Activated effector memory CD4-positive, alpha-beta T cell treated with anti-CD3 and anti-CD28 coated beads, Interleukin-2, amount 50 U/mL, for 16 hours (primary cell): Measurements from ENCODE around the gene C9orf50.
A peak's percentile ranks its signal among the peaks of the same experiment; 100 is the strongest.
"Not testable (repeated sequence)": the region's sequence is repeated elsewhere in the genome, so short reads cannot be mapped to it uniquely, and the experiment has no call there.

Experiments
- DNase-seq: peaks from one replicate; pipeline ENCODE4 v3.0.0-alpha.2; 2020

Gene C9orf50

DNA sequence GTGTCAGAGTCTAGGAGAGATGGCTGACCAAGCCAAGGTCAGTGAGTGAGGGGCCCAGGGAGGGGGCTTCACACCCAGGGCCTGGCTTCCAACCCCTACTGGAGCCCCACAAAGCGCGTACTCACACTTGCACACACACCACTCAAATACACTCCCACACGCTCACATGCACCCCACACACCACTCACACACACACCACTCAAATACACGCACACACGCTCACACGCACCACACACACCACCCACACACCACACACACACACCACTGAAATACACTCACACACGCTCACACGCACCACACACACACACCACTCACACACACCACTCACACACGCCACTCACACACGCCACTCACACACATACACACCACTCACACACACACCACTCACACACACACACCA lies 26.7 kb upstream of the C9orf50 start:
- DNase-seq, result no peak

DNA sequence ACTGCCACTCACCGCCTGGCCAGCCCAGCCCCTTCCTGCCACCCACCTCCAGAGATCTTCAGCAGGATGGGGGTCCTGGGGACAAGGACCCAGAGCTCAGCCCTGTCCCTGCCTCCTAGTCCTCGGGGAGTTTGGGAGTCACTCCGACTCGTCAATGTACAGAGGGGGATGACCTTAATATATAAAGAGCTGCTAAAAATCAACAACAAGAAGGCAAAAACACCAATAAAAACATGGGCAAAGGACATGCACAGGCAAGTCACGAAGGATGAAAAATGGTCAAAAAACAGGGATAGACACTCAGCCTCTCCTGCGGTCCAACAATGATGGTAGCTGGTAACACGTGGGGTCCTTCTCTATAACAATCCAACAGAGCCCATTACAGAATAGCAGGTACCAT lies 25.8 kb upstream of the C9orf50 start:
- DNase-seq, result no peak

DNA sequence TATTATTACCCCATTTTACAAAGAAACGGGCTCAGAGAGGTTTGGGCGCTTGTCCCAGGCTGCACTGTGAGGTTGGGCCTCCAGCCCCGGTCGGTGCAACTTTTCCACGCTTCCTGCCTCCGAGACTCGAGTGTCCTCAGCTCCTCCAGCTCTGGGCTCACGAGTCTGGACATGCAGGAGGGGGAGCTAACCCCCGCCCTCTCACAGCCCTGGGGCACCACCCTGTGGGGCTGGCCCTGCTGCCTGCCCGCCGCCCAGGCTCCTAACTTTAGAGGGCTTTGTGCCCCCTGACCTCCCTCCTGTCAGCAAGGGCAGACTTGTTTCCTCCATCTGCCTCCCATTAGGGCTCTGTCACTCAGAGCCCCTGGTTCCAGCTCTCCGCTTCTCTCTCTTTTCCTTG lies 25.4 kb upstream of the C9orf50 start:
- DNase-seq, result no peak

DNA sequence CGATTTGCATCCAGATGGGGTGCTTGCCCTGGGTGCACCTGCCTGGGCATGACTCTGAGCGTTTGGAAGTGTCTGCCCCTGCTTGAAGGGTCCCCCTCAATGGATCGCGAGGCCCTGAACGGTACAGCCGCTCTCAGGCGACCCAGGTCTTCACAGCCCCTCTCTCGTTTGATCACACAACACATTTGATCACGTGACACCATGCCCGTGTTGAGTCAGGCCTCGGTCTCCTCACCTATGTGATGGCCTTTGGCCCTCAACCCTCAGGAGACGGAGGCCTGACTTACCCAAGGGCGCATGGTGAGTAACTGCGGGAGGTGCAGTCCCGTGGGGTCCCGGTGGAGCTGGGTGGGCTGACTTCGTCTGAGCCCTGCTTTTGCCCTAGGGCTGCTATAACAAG lies 24.0 kb upstream of the C9orf50 start:
- no peak for DNase-seq

DNA sequence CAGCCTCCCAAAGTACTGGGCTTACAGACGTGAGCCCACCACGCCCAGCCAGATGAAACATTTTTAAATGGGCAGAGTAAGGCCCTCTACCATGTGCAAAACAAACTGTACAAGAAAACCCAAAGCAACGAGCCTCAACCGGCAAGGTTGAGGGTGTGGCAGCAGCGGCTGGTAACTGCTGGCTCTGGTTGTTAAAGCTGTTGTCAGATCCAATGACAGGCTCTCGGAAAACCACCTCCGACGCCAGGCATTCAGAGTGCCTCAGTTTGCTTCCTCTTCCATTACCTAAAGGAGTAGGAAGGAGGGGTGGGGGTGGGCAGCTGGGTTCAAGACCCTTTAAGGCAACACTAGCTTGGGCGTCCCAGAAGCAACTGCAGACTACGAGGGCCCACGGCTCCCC lies 23.5 kb upstream of the C9orf50 start:
- DNase-seq, result no peak

DNA sequence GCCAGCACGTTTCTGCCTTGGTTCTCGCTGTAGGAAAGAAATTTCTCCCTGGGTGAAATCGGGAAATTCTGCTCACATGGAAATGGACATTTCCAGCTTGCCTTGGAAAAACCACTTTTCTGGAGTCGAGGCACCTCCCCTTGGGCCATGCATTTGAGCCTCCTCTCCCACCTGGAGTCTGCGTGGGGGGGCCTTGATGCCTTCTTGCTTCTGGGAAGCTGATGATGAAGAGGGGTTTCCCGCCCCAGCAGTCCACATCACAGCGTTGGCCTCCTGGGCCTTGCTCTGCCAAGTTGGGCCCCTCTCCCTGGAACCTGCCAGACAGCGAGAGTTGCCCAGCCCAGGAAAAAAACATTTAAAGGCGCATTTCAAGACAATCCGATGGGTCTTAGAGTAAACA lies 22.8 kb upstream of the C9orf50 start:
- DNase-seq, result no peak

DNA sequence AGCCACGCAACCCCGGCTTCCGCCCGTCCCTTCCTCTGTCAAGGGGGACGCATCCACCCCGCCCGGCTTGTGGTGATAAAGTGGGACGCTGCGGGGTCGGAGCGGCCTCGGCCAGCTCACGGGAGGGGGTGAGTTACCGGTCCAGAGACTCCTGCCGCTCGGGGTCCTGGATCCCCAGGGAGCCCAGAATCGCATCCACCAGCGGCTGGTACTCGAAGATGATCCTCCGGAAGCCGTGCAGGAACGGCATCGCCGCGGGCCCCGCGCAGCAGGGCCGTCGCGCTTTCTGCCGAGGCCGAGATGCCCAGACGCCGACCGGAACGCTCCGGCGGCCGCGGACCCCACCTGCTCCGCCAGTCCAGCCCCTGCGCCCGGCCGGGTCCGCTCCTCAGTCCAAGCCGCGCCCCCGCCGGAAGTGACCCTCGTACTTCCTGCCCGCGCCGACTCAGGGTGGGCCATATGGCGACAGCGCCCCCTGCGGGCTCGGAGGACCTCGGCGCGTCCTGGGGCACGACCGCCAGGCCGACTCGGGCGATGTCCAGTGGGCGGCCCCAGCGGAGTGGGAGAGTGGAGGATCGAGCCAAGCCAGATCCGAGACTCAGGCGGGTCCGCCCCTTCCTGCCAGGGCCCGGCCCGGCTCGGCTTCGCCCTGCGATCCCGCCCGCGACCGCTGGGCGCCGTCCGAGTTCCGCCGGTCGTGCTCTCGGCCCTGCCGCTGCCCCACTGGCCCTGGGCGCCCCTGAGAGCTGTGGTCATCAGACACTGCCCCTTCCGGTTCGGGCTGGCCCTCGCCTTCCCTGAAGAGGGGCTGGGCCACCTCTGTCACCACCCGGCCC lies 21.1 kb upstream of the C9orf50 start, which contains the start of gene ASB6:
ASB6 (minus strand) TSS at position 402 of the 836 bp plus-strand sequence; CDS start at position 250, 152 bp downstream.
- peak; percentile 99 for DNase-seq

DNA sequence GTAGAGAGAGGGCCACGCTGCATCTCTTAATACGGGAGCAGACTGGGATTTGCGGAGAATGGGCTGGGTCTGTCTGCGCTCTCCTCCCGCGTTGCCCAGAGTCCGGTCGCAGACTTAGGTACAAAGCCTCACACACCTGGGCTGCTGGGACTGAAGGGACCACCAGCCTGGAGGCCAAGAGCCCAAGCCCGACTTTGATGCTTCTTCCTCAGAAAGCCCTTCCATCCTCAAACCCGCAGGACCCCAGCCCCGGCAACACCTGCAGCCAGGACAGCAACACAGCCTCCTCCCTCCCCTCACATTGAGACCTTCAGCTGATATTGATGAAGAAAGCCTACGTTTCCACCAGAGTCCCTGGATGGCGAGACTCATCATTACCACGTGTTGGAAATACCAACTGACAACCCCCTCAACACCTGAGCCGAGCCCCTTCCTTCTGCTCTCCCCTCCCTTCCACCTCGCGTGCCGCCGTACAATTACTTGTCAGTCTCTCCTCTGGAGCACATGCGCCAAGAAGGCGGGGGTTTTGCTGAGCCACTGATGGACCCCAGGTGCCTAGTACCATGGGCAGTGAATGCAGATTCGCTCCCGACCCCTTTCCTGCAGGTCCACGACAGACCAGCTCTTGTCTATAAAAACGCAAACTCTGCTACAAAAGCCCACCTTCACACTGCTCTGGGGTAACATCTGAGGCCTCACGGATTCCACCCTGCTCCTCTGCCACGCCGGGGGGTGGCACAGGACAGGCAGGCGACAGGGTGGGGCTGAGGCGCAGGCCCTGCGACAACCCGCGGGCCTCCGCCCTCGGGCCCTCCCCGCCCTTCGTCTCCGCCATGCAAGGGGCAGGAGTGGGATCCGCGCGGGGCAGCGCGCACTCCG lies 20.2 kb upstream of the C9orf50 start:
- no peak for DNase-seq

DNA sequence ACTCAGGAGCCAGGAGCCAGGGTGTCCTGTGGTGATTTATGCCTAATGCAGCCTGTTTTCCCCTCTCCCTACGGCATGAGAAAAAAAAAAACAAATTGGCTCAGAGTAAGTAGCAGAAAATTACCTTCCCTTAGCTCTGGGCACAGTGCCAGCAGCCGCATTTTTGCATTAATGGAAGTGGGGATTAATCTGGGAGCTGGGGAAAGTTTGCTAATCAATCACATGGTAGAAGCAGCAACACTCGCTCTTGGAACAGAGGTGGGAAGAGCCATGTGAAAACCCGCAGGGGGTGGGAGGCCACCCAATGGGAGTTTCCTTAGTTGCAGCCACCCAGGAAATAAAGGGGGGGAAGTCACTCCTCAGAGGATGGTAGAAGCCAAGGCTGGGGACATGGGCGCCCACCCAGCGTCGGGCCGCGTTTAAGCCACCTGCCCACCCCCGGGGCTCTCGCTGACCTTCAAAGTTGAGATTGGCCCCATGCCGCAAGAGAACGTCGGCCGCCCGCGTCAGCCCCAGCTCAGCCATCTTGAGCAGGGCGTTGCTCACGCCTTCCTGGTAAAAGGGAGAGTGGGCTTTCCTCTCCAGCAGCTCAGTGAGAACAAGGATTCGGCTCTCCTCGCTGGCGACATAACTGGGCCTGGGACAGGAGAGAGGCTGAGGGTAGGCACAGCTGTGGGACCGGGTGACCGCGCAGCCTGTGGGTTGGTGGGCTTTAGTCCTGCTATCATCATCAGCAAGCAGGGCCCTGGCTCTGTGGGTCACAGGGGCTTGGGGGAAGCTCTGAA lies 19.4 kb upstream of the C9orf50 start:
- no peak for DNase-seq

DNA sequence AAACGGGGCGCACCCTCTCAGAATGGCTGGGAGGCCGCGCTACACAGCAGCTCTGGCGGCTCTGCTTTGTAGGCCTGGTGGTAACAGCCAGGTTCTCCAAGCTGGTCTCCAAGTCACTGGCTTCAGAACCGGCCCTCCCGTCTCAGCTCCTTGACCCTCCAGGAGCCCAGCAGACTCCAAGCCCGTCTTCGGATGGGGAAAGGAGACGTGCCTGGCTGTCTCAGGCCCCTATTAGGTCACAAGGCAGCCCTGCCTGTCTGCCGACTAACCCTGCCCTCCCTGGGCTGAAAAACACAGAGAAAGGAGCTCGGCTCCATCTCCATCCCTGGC lies 18.8 kb upstream of the C9orf50 start:
- no peak for DNase-seq

DNA sequence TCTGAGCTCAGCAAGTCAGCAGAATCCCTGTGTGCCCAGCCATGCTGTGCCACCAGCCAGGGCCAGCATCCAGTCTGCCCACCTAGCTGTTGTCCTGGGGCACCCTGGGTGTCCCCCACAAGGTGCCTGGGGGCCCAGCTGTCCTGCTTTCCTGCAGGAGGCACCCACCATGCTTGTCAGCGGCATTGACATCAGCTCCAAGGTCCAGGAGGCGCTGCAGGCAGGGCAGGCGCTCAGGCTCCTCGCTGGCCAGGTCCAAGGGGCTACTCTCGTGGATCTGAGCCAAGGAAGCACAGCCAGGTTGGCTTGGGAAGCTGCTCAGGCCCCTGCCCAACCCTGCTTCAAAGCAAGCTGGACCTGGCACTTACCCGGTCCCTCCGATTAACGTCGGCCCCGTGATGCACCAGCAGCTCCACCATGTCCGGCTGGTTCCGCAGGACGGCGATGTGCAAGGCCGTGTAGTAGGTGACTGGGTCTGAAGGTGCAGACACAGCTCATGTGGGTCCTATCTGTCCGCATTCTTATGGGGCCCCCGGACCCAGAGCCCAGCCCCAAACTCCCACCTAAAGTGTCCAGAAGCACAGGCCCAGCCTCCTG lies 18.2 kb upstream of the C9orf50 start:
- no peak for DNase-seq

DNA sequence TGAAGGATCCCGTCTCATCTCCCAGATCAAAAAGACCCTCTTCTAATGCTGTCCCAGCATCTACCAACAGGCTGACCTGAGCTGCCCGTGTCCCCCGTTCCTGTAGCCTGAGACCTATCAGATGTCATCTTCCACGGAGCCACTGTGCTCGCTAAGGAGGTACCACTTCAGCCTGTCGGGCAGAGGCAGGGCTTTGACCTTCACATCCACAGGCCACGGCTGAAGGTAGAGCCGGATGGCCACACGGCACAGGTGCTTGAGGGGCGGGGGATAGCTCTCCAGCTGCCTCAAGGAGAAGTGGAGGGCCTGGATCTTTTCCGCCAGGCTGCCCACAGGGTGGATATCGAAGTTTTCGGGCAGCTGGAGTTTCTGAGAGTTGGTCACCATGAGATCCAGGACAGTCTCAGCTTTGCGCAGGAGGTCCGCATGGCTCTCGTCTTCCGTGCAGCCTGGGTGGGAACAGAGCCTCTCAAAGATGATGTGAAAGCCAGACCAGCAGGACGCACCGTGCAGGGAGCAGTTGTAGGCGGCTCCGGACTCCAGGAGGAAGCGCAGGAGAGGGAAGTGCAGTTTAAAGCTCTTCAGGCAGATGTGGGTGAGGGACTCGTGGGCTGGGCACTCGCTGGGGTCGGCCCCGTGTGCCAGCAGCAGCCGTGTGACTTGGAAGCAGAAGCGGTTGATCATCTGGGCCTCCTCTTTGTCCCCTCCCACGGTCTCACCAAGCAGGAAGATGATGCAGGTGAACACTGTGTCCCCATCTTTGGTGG lies 17.0 kb upstream of the C9orf50 start:
- no peak for DNase-seq

DNA sequence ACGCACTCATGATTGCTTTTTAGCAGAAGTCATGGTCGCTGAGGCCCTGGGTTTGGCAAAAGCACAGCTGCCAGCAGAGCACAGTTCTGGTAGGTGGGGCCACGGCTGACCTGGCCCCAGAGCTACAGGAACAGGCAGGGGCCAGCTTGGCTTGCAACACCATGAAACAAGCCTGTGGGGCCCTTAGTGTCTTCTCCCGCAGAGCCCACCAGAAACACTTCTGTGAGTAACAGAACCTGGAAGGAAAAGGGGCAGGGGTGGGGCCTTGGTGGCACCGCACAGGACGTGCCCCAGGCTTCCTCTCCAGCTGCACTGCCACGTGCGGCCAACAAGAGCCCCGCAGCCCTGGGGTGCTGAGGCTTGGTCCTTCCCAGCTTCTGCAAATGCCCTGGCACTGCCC lies 16.2 kb upstream of the C9orf50 start:
- DNase-seq, result no peak

DNA sequence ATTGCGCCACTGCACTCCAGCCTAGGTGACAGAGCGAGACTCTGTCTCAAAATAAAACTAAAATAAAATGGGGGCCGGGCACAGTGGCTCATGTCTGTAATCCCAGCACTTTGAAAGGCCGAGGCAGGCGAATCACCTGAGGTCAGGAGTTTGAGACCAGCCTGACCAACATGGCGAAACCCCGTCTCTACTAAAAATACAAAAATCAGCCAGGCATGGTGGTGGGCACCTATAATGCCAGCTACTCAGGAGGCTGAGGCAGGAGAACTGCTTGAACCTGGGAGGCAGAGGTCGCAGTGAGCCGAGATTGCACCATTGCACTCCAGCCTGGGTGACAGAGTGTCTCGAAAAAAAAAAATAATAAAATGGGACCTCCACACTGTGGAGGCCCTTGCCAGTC lies 15.4 kb upstream of the C9orf50 start:
- not testable (repeated sequence) for DNase-seq

DNA sequence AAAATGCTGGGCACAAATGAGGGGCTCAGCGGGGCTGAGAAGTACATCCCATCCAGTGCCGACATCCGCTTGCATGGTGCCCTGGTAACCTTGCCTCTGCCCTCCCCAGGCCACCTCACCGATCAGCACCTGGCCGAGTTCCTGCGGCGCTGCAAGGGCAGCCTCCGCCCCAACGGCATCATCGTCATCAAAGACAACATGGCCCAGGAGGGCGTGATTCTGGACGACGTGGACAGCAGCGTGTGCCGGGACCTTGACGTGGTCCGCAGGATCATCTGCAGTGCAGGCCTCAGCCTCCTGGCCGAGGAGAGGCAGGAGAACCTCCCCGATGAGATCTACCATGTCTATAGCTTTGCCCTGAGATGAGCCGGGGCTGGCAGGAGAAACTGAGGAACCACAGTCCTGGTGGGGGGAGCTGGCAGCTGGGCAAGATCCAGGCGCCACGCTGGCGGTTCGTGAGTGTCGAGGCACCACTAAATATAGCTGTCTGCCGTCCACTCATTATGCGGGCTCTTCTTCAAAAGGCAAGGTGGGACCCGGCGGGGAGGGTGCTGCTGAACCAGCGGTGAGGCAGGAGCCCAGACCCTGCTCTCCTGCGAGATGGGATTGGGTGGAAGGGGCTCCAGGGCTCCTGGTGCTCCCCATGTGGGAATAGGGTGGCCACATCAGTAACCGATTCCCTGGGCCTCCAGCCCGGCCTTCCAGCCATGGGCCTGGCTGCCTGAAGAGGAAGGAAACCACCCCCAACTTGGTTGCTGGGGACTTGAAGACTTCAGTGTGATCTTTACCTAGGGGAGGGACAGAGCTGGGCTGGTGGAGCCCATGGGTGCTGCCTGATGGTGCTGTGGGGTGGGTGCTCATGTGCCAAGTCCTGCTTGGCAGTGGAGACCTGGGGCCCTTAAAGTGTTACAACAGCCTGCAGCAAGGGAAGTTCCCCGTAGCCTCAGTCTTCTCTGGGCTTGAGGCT lies 14.5 kb upstream of the C9orf50 start:
- DNase-seq, result no peak

DNA sequence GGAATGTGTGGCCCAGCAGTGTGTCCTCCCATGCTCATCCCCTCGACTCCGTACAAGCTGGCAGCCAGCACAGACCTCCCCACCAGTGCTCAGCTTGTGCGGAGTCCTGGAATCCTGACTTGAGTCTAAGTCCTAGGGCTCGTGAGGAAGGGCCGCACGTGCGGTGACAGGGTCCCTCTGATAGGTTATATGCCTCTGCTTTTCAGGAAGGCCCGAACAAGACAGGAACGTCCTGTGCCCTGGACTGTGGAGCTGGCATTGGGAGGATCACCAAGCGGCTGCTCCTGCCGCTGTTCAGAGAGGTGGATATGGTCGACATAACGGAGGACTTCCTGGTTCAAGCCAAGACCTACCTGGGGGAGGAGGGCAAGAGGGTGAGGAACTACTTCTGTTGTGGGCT lies 12.9 kb upstream of the C9orf50 start:
- no peak for DNase-seq

DNA sequence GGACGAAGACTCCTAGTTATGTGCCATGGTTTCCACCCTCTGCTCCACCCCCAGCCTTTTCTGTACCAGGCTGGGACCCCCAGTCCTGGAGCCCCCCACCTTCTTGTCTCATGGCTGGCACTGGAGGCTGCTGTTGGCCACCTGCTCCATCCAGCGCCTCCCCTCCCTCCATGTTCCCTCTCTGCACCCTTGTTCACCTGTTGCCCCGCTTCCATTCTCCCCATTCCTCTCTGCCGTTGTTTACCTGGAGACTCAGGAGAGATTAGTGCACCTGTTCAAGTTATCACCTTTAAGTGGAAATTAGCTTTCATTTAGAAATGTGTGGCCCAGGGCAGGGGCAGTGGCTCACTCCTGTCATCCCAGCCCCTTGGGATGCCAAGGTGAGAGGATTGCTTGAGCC lies 12.3 kb upstream of the C9orf50 start:
- no peak for DNase-seq

DNA sequence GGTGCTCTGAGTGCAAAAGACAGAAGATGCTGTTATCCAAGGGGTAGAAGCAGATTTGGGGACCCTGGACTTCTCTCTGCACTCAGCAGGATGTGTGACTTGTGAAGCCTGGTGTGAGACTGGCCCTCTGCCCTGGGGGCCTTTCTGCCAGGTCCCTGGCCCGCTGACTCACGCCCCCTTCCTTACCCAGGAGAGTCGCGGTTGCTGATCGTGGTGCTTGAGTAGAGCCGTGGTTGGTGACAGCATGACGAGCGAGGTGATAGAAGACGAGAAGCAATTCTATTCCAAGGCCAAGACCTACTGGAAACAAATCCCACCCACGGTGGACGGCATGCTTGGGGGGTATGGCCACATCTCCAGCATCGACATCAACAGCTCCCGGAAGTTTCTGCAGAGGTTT lies 11.6 kb upstream of the C9orf50 start:
- no peak for DNase-seq

DNA sequence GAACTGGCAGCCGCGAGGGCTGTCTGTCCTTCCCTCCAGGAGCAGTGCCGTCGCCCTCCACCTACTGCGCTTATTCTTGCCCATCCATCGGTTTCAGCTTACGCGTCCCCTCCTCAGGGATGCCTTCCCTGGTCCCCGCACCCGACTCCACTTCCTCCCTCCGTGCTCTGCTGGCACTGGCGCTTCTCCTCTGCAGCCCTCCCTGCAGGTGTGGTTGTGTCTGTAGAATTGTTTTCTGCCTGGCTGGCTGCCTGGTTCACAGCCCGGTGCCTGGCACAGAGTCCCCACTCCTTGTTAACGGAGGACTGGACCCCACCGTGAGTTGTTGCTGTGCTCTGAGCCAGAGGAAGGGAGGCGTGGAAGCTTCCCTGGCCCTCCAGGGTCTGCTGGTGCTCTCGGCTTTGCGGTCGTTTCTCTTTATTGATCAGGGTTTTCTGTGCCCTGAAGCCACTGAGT lies 10.8 kb upstream of the C9orf50 start:
- no peak for DNase-seq

DNA sequence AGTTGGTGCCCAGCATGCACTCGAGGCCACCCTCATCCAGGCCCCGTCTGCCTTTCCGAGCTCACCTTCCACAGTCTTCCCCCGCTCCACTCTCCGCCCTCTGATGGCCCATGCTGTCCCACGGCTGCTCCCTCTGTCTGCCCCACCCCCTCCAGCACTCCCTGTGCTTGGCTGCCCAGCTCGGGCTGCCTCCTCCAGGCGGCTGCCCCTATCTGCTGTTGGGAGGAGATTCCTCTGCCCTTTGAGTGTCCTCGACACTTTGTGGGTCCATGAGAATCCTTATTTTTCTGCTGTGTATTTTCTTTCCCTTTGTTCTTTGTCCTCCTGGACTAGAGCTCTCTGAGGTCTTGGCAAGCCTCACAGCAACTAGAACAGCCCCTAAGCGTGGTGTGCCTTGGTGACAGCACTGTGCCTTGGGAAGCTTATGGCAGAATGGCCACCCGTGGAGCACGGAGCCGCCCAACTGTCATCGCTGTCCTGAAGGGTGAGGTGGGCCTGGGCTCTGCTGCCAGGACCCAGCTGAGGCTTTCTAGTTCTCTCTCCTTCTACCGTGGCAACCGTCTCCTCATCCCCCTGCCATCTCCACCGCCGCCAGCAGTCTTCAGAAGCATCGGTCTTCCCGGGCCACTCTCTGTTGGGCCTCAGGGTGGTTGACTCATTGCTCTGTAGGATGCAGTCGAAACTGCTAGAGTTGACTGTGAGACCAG lies 10.2 kb upstream of the C9orf50 start:
- DNase-seq, result no peak
